ENCODE measurements around the gene CCM2. TPM values are rescaled to one million over a fixed set of nuclear protein-coding genes. Genes with fewer than 3 reads are reported as not detected.

Gene CCM2
- polyA plus RNA-seq, 2 of the 4 experiments (the other 2 are of a cell fraction): 18.9 to 34.6 TPM

DNA sequence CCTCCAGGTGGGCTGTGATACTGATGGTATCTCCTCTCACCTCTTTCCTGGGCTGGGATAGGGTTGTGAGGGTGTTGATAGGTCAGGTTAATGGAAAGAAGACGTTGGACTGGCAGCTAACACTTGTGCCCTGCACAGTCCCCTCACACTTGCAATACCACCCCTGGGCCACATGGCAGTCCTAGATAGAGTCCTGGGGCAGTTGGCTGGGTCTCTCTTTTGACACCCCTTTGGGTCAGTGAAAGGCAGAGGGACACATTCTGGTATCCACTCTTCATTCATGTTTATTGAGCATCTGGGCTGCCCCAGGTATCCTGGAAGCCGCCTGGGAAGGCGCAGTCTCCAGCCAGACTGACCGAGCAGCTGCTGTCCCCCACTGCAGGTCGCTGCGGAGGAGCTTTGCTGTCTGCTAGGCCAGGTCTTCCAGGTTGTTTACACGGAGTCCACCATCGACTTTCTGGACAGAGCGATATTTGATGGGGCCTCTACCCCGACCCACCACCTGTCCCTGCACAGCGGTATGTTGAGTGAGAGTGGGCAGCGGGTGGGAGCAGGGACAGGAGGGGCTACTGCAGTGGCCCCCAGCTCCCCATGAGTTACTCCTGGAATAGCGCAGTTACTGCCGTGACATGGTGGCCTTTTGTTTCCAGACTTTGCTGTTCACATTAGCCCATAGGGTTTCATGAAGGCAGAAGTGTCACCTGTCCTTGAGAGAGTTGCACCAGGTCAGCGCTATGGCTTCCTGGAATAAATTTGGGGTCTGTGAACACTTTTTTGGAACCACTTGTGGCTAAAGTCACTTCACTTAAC is 69.6 kb downstream of the CCM2 start:
- FAIRE-seq: no peak
- H3K9me3 ChIP-seq: no peaks in the 10 kb centered on the region
- ChIA-PET CTCF (interaction anchor here (1.1 to 1.4 kb wide), 4 partner anchors 17 to 191 kb away, joined by 3 to 4 read pairs (median 4); no protein-coding TSS in a partner anchor), POLR2A (no interaction called here)
- no peak overlapping the region for H3K4me2 ChIP-seq
- TF ChIP-seq, protein P1, sequence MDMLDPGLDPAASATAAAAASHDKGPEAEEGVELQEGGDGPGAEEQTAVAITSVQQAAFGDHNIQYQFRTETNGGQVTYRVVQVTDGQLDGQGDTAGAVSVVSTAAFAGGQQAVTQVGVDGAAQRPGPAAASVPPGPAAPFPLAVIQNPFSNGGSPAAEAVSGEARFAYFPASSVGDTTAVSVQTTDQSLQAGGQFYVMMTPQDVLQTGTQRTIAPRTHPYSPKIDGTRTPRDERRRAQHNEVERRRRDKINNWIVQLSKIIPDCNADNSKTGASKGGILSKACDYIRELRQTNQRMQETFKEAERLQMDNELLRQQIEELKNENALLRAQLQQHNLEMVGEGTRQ (IDR thresholded peaks at IDR 0.05): no peak
- TF ChIP-seq ZNF302 (CRISPR knock-in tag; IDR thresholded peaks at IDR 0.05) (no peak), EHMT2 (IDR thresholded peaks at IDR 0.05; ENCODE audit: low read depth) (no peak), CEBPB (IDR thresholded peaks at IDR 0.05) (no peak), ZFP36 (IDR thresholded peaks at IDR 0.05; ENCODE audit: borderline replicate concordance, partially characterized antibody) (no peak), TFCP2L1 (CRISPR knock-in tag; IDR thresholded peaks at IDR 0.05) (no peak), MAFK (IDR thresholded peaks at IDR 0.05; ENCODE audit: partially characterized antibody) (no peak), ESRRA (IDR thresholded peaks at IDR 0.05; ENCODE audit: borderline replicate concordance, low read length) (no peak), BHLHE40 (IDR thresholded peaks at IDR 0.05; ENCODE audit: low read depth, low read length) (no peak), TP53 (CRISPR knock-in tag; IDR thresholded peaks at IDR 0.05) (no peak), PHF8 (IDR thresholded peaks at IDR 0.05; ENCODE audit: borderline replicate concordance, low read depth) (no peak), HOXB13 (CRISPR knock-in tag; IDR thresholded peaks at IDR 0.05; ENCODE audit: low read depth) (no peak), HEYL (CRISPR knock-in tag; IDR thresholded peaks at IDR 0.05) (no peak), HOXA7 (CRISPR knock-in tag; IDR thresholded peaks at IDR 0.05) (no peak), HDAC2 (IDR thresholded peaks at IDR 0.05) (no peak), RARB (CRISPR knock-in tag; IDR thresholded peaks at IDR 0.05) (no peak), RAD21 (conservative IDR thresholded peaks at IDR 0.05 in 1 of 2, IDR thresholded peaks at IDR 0.05 in 1 of 2) (no peak)
- TF ChIP-seq, protein P2, sequence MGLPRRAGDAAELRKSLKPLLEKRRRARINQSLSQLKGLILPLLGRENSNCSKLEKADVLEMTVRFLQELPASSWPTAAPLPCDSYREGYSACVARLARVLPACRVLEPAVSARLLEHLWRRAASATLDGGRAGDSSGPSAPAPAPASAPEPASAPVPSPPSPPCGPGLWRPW (IDR thresholded peaks at IDR 0.05): no peak
- TF ChIP-seq, protein P3, sequence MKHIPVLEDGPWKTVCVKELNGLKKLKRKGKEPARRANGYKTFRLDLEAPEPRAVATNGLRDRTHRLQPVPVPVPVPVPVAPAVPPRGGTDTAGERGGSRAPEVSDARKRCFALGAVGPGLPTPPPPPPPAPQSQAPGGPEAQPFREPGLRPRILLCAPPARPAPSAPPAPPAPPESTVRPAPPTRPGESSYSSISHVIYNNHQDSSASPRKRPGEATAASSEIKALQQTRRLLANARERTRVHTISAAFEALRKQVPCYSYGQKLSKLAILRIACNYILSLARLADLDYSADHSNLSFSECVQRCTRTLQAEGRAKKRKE (CRISPR knock-in tag; IDR thresholded peaks at IDR 0.05; ENCODE audit: low read depth): no peak
- TF ChIP-seq, protein P4, sequence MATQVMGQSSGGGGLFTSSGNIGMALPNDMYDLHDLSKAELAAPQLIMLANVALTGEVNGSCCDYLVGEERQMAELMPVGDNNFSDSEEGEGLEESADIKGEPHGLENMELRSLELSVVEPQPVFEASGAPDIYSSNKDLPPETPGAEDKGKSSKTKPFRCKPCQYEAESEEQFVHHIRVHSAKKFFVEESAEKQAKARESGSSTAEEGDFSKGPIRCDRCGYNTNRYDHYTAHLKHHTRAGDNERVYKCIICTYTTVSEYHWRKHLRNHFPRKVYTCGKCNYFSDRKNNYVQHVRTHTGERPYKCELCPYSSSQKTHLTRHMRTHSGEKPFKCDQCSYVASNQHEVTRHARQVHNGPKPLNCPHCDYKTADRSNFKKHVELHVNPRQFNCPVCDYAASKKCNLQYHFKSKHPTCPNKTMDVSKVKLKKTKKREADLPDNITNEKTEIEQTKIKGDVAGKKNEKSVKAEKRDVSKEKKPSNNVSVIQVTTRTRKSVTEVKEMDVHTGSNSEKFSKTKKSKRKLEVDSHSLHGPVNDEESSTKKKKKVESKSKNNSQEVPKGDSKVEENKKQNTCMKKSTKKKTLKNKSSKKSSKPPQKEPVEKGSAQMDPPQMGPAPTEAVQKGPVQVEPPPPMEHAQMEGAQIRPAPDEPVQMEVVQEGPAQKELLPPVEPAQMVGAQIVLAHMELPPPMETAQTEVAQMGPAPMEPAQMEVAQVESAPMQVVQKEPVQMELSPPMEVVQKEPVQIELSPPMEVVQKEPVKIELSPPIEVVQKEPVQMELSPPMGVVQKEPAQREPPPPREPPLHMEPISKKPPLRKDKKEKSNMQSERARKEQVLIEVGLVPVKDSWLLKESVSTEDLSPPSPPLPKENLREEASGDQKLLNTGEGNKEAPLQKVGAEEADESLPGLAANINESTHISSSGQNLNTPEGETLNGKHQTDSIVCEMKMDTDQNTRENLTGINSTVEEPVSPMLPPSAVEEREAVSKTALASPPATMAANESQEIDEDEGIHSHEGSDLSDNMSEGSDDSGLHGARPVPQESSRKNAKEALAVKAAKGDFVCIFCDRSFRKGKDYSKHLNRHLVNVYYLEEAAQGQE (IDR thresholded peaks at IDR 0.05): no peak
- WGBS (ENCODE audit: missing lambda C conversion rate): 89% methylated on average over 15 of the region's 15 CpGs
- ATAC-seq: peak; percentile 58 to 75; a peak in 4 of 6 replicates
- peaks cover 4% of the 10 kb centered on the region; the same call in 1 of the 3 replicates for H3K4me1 ChIP-seq
- H3K27ac ChIP-seq: no peak overlapping the region
- H3K4me3 ChIP-seq: no peak overlapping the region
- peak in 1 of 2 experiments; percentile 45 for DNase-seq (ENCODE audit: low read depth in 1 of 2, low spot score in 1 of 2)

DNA sequence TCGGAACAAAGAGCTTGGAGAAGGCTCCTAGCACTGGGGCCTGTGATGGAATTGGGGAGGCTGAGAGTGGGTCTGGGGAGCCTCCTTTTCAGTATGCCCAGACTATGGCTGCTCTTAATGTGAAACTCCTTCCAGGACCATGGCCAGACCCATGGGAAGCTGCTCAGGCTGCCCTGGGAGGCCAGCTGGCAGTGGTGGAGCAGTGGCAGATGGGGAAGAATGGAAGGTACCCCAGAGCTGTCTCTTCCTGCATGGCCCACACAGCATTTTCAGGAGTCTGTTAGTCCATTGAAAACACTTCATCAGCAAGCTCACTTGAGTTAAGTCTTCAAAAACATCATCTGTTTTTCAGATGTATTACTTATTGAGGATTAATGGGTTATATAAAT is 70.2 kb downstream of the CCM2 start:
- CTCF ChIA-PET: interaction anchor here (1.2 kb wide), 1 partner anchor 17 kb away, joined by 3 read pairs; no protein-coding TSS in a partner anchor
- DNase-seq (ENCODE audit: low read depth in 1 of 2, low spot score in 1 of 2): no peak
- WGBS (ENCODE audit: missing lambda C conversion rate): 93% methylated on average over 1 of the region's 1 CpG
- no peak for FAIRE-seq
- H3K4me1 ChIP-seq: peaks cover 4% of the 10 kb centered on the region; the same call in 1 of the 3 replicates
- ATAC-seq: no peak
- no peak overlapping the region for H3K4me3 ChIP-seq
- no peak overlapping the region for H3K4me2 ChIP-seq
- POLR2A ChIA-PET: no interaction called here
- H3K9me3 ChIP-seq: no peaks in the 10 kb centered on the region
- H3K27ac ChIP-seq: no peak overlapping the region
- TF ChIP-seq SMC3 (IDR thresholded peaks at IDR 0.05) (no peak), RFX5 (IDR thresholded peaks at IDR 0.05) (no peak), ZC3H11A (IDR thresholded peaks at IDR 0.05) (no peak), KDM1A (IDR thresholded peaks at IDR 0.05; ENCODE audit: low read depth) (no peak), CBX2 (IDR thresholded peaks at IDR 0.05; ENCODE audit: borderline replicate concordance, low read depth) (no peak), POLR2A (IDR thresholded peaks at IDR 0.05; ENCODE audit: low read length) (no peak), CHD2 (IDR thresholded peaks at IDR 0.05; ENCODE audit: low read length, partially characterized antibody) (no peak), ESRRA (IDR thresholded peaks at IDR 0.05; ENCODE audit: borderline replicate concordance, low read length) (no peak)
- TF ChIP-seq, protein P5, sequence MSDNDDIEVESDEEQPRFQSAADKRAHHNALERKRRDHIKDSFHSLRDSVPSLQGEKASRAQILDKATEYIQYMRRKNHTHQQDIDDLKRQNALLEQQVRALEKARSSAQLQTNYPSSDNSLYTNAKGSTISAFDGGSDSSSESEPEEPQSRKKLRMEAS (IDR thresholded peaks at IDR 0.05): no peak
- TF ChIP-seq, protein P6, sequence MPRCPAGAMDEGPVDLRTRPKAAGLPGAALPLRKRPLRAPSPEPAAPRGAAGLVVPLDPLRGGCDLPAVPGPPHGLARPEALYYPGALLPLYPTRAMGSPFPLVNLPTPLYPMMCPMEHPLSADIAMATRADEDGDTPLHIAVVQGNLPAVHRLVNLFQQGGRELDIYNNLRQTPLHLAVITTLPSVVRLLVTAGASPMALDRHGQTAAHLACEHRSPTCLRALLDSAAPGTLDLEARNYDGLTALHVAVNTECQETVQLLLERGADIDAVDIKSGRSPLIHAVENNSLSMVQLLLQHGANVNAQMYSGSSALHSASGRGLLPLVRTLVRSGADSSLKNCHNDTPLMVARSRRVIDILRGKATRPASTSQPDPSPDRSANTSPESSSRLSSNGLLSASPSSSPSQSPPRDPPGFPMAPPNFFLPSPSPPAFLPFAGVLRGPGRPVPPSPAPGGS (IDR thresholded peaks at IDR 0.05): no peak
- TF ChIP-seq, protein P7, sequence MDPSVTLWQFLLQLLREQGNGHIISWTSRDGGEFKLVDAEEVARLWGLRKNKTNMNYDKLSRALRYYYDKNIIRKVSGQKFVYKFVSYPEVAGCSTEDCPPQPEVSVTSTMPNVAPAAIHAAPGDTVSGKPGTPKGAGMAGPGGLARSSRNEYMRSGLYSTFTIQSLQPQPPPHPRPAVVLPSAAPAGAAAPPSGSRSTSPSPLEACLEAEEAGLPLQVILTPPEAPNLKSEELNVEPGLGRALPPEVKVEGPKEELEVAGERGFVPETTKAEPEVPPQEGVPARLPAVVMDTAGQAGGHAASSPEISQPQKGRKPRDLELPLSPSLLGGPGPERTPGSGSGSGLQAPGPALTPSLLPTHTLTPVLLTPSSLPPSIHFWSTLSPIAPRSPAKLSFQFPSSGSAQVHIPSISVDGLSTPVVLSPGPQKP (IDR thresholded peaks at IDR 0.05; ENCODE audit: low read depth, low read length): no peak

Measured in A549 (cell line).